ENCODE results near the gene LAMB4.

The LAMB4 gene

DNA sequence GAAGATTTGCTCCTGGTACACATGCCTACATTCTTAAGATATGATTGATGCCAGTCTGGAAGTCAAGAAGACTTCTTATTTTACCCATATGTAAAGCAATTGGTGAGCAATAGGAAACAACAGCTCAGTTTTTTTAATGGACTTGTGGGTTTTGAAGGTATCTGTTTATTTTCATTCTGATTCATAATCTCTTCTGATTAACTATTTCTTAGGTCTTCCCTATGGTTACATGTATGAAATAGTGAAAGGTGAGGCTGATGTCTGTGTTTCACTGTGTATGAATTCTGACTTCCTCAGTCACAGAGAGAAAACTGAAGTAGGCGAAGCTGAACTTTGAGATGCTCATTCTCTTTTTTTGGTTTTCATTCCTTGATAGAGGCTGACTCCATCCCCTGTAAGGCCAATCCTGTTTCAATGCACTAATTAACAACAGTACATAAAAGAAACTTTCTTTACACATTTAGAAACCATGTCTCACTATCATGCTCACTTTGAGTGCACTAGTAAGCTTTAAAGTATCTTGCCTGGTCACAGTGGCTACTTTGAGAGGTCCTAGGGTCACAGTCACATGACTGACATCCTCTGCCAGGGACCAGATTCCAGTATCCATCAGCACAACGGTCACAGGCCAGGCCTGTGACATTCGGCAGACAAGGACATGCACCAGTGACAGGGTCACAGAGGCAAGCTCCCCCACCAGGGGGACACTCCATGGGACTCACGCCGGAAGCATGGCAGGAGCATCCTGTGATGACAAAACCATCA, 67.7 kb downstream of the LAMB4 start:
- Histone ChIP-seq H3K4me3 (ENCODE audit: control insufficient read depth in 1 of 7, extremely low read depth in 1 of 7, insufficient read depth in 4 of 7, low read depth in 2 of 7, low read length in 6 of 7) (no peak overlapping the region), H3K4me1 (ENCODE audit: control extremely low read depth in 1 of 4, control insufficient read depth in 4 of 4, insufficient read depth in 4 of 4, low read length in 3 of 4) (no peaks in the 10 kb centered on the region), H3K27ac (ENCODE audit: insufficient read depth in 1 of 2, low read depth in 1 of 2, low read length in 2 of 2, poor library complexity in 1 of 2, severe bottlenecking in 2 of 2) (no peak overlapping the region), H3K27me3 (replicated peaks in 2 of 5; ENCODE audit: control insufficient read depth in 4 of 5, insufficient read depth in 5 of 5, low read length in 4 of 5) (peaks cover 0 to 1% (median 0%) of the 10 kb centered on the region in 5 experiments), H3K36me3 (ENCODE audit: control insufficient read depth in 4 of 4, insufficient read depth in 4 of 4, low read length in 3 of 4) (no peaks in the 10 kb centered on the region), H3K9me3 (ENCODE audit: control extremely low read depth in 1 of 5, control insufficient read depth in 4 of 5, insufficient read depth in 2 of 5, low read depth in 1 of 5, low read length in 4 of 5) (no peaks in the 10 kb centered on the region)
- POLR2A ChIA-PET, result no interaction called here
- WGBS (ENCODE audit: insufficient coverage), result 96% methylated on average over 3 of the region's 5 CpGs
- no peak for DNase-seq
- CTCF ChIA-PET, result no interaction called here

DNA sequence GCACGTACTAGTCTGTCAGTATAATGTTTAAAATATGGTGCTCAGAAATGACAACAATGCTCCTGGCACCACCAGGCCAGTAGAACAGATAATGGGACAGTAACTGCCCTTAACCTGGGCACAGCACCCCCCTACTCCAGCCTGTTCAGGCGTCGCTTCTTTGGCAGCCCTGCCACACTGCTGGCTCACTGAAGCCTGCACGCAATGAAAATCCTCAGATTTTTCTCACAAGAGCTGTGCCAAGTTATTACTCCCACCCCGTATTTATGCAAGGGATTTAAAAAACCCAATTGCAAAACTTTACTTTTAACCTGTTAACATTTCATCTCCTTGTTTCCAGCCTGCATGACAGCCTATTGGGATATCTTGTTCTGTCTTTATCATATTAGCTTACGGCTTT, 70.6 kb downstream of the LAMB4 start:
- no peaks in the 10 kb centered on the region for H3K9me3 ChIP-seq (ENCODE audit: control extremely low read depth in 1 of 5, control insufficient read depth in 4 of 5, insufficient read depth in 2 of 5, low read depth in 1 of 5, low read length in 4 of 5)
- no peak overlapping the region for H3K27ac ChIP-seq (ENCODE audit: insufficient read depth in 1 of 2, low read depth in 1 of 2, low read length in 2 of 2, poor library complexity in 1 of 2, severe bottlenecking in 2 of 2)
- no peak for DNase-seq
- H3K36me3 ChIP-seq (ENCODE audit: control insufficient read depth in 4 of 4, insufficient read depth in 4 of 4, low read length in 3 of 4), result no peaks in the 10 kb centered on the region
- POLR2A ChIA-PET, result no interaction called here
- peaks cover 0 to 1% (median 0%) of the 10 kb centered on the region in 5 experiments for H3K27me3 ChIP-seq (replicated peaks in 2 of 5; ENCODE audit: control insufficient read depth in 4 of 5, insufficient read depth in 5 of 5, low read length in 4 of 5)
- no peak overlapping the region for H3K4me3 ChIP-seq (ENCODE audit: control insufficient read depth in 1 of 7, extremely low read depth in 1 of 7, insufficient read depth in 4 of 7, low read depth in 2 of 7, low read length in 6 of 7)
- CTCF ChIA-PET, result no interaction called here
- WGBS (ENCODE audit: insufficient coverage), result 100% methylated on average over 4 of the region's 6 CpGs
- H3K4me1 ChIP-seq (ENCODE audit: control extremely low read depth in 1 of 4, control insufficient read depth in 4 of 4, insufficient read depth in 4 of 4, low read length in 3 of 4), result no peaks in the 10 kb centered on the region

DNA sequence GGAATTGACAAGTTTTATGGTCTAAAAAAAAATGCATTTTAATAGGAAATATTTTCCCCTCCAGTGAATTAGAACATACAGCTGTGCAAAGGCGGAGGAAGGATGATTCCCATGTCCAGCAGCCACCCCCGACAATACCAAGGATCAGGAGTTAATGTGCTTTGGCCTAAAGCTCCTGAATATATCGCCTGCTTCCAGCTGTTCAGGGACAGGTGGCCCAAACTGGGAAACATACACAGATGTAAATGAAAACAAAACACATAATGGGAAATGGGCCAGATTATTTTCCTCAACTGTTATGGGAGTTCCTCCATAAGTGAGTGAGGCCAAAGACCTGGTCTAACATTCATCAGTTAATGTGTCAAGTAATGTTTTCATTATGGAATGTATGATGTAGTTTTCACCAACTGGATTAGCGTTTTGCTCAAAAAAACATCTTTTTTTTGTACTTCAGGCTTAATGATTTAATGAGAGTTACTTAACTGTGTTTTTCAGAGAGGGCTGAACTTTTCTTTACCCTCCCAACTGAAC, 72.1 kb downstream of the LAMB4 start:
- no peak for DNase-seq
- POLR2A ChIA-PET, result no interaction called here
- peaks cover 0 to 1% (median 0%) of the 10 kb centered on the region in 5 experiments for H3K27me3 ChIP-seq (replicated peaks in 2 of 5; ENCODE audit: control insufficient read depth in 4 of 5, insufficient read depth in 5 of 5, low read length in 4 of 5)

DNA sequence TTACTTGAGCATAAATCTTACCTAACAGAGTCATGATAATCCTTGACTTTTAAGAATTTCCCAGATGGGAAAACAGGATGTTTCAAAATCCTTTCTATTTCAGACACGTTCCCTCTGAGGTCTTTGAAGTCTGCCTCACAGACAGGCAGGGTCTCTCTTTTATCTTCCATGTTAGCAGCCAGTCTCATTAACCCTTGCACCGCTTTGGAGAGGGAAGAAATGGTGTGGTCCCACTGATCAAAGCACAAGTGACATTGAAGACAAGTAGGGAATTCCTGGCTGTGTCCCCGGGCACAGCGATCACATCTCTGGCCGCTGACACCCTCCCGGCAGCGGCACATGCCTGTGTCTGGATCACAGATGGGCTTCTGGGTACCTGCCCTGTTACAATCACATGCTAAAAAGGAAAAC, 74.5 kb downstream of the LAMB4 start:
- Histone ChIP-seq H3K36me3 (ENCODE audit: control insufficient read depth in 4 of 4, insufficient read depth in 4 of 4, low read length in 3 of 4) (no peaks in the 10 kb centered on the region), H3K4me1 (ENCODE audit: control extremely low read depth in 1 of 4, control insufficient read depth in 4 of 4, insufficient read depth in 4 of 4, low read length in 3 of 4) (no peaks in the 10 kb centered on the region), H3K27me3 (replicated peaks in 2 of 5; ENCODE audit: control insufficient read depth in 4 of 5, insufficient read depth in 5 of 5, low read length in 4 of 5) (peaks cover 0 to 1% (median 0%) of the 10 kb centered on the region in 5 experiments), H3K27ac (ENCODE audit: insufficient read depth in 1 of 2, low read depth in 1 of 2, low read length in 2 of 2, poor library complexity in 1 of 2, severe bottlenecking in 2 of 2) (no peak overlapping the region), H3K9me3 (ENCODE audit: control extremely low read depth in 1 of 5, control insufficient read depth in 4 of 5, insufficient read depth in 2 of 5, low read depth in 1 of 5, low read length in 4 of 5) (no peaks in the 10 kb centered on the region), H3K4me3 (ENCODE audit: control insufficient read depth in 1 of 7, extremely low read depth in 1 of 7, insufficient read depth in 4 of 7, low read depth in 2 of 7, low read length in 6 of 7) (no peak overlapping the region)
- POLR2A ChIA-PET, result interaction anchor here (0.6 kb wide), 1 partner anchor 313 kb away, joined by 3 read pairs; no protein-coding TSS in a partner anchor
- DNase-seq, result no peak
- CTCF ChIA-PET, result interaction anchor here (1.1 kb wide), 1 partner anchor 13 kb away, joined by 3 read pairs; no protein-coding TSS in a partner anchor
- 98% methylated on average over 5 of the region's 7 CpGs for whole genome bisulfite sequencing (ENCODE audit: insufficient coverage)

More for the DNA sequence above, 72.1 kb downstream of the LAMB4 start:
- 94% methylated on average over 2 of the region's 4 CpGs for WGBS (ENCODE audit: insufficient coverage)
- H3K4me3 ChIP-seq (ENCODE audit: control insufficient read depth in 1 of 7, extremely low read depth in 1 of 7, insufficient read depth in 4 of 7, low read depth in 2 of 7, low read length in 6 of 7), result no peak overlapping the region
- H3K36me3 ChIP-seq (ENCODE audit: control insufficient read depth in 4 of 4, insufficient read depth in 4 of 4, low read length in 3 of 4), result no peaks in the 10 kb centered on the region
- H3K4me1 ChIP-seq (ENCODE audit: control extremely low read depth in 1 of 4, control insufficient read depth in 4 of 4, insufficient read depth in 4 of 4, low read length in 3 of 4), result no peaks in the 10 kb centered on the region
- no peak overlapping the region for H3K27ac ChIP-seq (ENCODE audit: insufficient read depth in 1 of 2, low read depth in 1 of 2, low read length in 2 of 2, poor library complexity in 1 of 2, severe bottlenecking in 2 of 2)
- no peaks in the 10 kb centered on the region for H3K9me3 ChIP-seq (ENCODE audit: control extremely low read depth in 1 of 5, control insufficient read depth in 4 of 5, insufficient read depth in 2 of 5, low read depth in 1 of 5, low read length in 4 of 5)
- CTCF ChIA-PET, result no interaction called here

DNA sequence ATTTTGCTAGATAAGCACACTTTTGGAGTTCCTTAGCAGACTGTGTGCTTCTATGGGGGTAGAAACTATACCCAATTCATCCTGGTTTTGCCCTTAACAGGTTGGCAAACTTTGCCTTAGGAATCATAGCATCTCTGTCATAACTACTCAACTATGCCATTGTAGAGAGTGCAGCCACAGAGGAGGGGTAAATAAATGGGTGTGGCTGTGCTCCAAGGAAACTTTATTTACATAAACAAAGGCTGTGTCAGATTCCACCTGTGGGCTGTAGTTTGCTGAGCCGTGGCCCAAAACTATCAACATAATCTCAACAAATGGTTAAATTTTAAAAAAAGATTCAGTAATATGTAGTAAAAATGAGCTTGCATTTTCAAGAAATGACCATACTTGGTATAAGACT, 75.6 kb downstream of the LAMB4 start:
- DNase-seq, result no peak
- ChIA-PET CTCF (interaction anchor here (1.1 kb wide), 1 partner anchor 14 kb away, joined by 3 read pairs; no protein-coding TSS in a partner anchor), POLR2A (no interaction called here)
- Histone ChIP-seq H3K27ac (ENCODE audit: insufficient read depth in 1 of 2, low read depth in 1 of 2, low read length in 2 of 2, poor library complexity in 1 of 2, severe bottlenecking in 2 of 2) (no peak overlapping the region), H3K9me3 (ENCODE audit: control extremely low read depth in 1 of 5, control insufficient read depth in 4 of 5, insufficient read depth in 2 of 5, low read depth in 1 of 5, low read length in 4 of 5) (no peaks in the 10 kb centered on the region), H3K4me1 (ENCODE audit: control extremely low read depth in 1 of 4, control insufficient read depth in 4 of 4, insufficient read depth in 4 of 4, low read length in 3 of 4) (no peaks in the 10 kb centered on the region), H3K27me3 (replicated peaks in 2 of 5; ENCODE audit: control insufficient read depth in 4 of 5, insufficient read depth in 5 of 5, low read length in 4 of 5) (no peaks in the 10 kb centered on the region), H3K36me3 (ENCODE audit: control insufficient read depth in 4 of 4, insufficient read depth in 4 of 4, low read length in 3 of 4) (no peaks in the 10 kb centered on the region), H3K4me3 (ENCODE audit: control insufficient read depth in 1 of 7, extremely low read depth in 1 of 7, insufficient read depth in 4 of 7, low read depth in 2 of 7, low read length in 6 of 7) (no peak overlapping the region)
- no CpG with 5 or more reads among the region's 1 CpG for WGBS (ENCODE audit: insufficient coverage)

DNA sequence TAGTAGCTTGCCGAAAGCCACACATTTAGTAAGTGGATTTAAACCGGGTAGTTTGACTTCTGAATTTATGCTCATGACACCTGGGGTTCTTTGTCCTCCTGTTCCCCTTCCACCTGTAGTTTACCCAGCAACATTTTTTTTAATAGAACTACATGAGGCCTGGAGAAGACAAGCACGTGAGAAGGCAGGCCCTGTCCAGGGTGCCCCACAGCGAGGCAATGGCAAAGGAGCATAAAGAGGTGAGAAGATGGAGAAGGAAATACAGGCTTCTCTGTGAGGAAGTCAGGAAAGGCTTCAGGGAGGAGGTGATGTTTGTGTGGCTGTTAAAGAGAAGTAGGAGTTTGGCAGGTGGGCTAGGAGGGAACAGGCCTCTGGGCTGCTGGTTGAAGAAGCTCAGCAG, 76.9 kb downstream of the LAMB4 start:
- no peak overlapping the region for H3K27ac ChIP-seq (ENCODE audit: insufficient read depth in 1 of 2, low read depth in 1 of 2, low read length in 2 of 2, poor library complexity in 1 of 2, severe bottlenecking in 2 of 2)
- no peaks in the 10 kb centered on the region for H3K27me3 ChIP-seq (replicated peaks in 2 of 5; ENCODE audit: control insufficient read depth in 4 of 5, insufficient read depth in 5 of 5, low read length in 4 of 5)
- ChIA-PET CTCF (interaction anchor here (0.9 kb wide), 1 partner anchor 92 kb away, joined by 3 read pairs; no protein-coding TSS in a partner anchor), POLR2A (no interaction called here)
- H3K4me1 ChIP-seq (ENCODE audit: control extremely low read depth in 1 of 4, control insufficient read depth in 4 of 4, insufficient read depth in 4 of 4, low read length in 3 of 4), result peaks cover 0 to 3% (median under 1%) of the 10 kb centered on the region in 4 experiments
- no peak overlapping the region for H3K4me3 ChIP-seq (ENCODE audit: control insufficient read depth in 1 of 7, extremely low read depth in 1 of 7, insufficient read depth in 4 of 7, low read depth in 2 of 7, low read length in 6 of 7)
- DNase-seq, result no peak
- WGBS (ENCODE audit: insufficient coverage), result 100% methylated on average over 2 of the region's 4 CpGs
- no peaks in the 10 kb centered on the region for H3K36me3 ChIP-seq (ENCODE audit: control insufficient read depth in 4 of 4, insufficient read depth in 4 of 4, low read length in 3 of 4)
- H3K9me3 ChIP-seq (ENCODE audit: control extremely low read depth in 1 of 5, control insufficient read depth in 4 of 5, insufficient read depth in 2 of 5, low read depth in 1 of 5, low read length in 4 of 5), result no peaks in the 10 kb centered on the region

DNA sequence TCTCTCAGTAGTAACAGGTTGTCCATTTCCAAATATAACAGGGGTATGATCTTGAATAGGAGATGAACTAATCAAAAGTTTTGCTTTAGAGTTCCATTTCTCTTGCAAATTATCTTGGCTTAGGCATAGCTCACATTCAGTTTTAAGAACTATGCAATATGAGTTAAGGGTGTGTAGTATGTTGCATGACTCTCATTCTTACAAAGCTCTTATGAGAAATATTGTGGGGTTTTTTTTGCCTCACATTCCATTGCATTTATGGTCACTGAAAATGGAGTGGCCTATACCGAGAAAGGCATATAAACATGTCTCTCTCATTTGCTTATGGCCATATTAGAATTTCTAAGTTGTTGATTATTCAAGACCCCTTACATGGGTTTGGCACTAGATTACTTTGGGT, 78.7 kb downstream of the LAMB4 start:
- POLR2A ChIA-PET, result no interaction called here
- CTCF ChIA-PET, result no interaction called here
- Histone ChIP-seq H3K36me3 (ENCODE audit: control insufficient read depth in 4 of 4, insufficient read depth in 4 of 4, low read length in 3 of 4) (no peaks in the 10 kb centered on the region), H3K9me3 (ENCODE audit: control extremely low read depth in 1 of 5, control insufficient read depth in 4 of 5, insufficient read depth in 2 of 5, low read depth in 1 of 5, low read length in 4 of 5) (no peaks in the 10 kb centered on the region), H3K4me3 (ENCODE audit: control insufficient read depth in 1 of 7, extremely low read depth in 1 of 7, insufficient read depth in 4 of 7, low read depth in 2 of 7, low read length in 6 of 7) (no peak overlapping the region), H3K27ac (ENCODE audit: insufficient read depth in 1 of 2, low read depth in 1 of 2, low read length in 2 of 2, poor library complexity in 1 of 2, severe bottlenecking in 2 of 2) (no peak overlapping the region), H3K27me3 (replicated peaks in 2 of 5; ENCODE audit: control insufficient read depth in 4 of 5, insufficient read depth in 5 of 5, low read length in 4 of 5) (no peaks in the 10 kb centered on the region), H3K4me1 (ENCODE audit: control extremely low read depth in 1 of 4, control insufficient read depth in 4 of 4, insufficient read depth in 4 of 4, low read length in 3 of 4) (peaks cover 0 to 10% (median 3%) of the 10 kb centered on the region in 4 experiments)
- no peak for DNase-seq
- no CpG with 5 or more reads among the region's 1 CpG for WGBS (ENCODE audit: insufficient coverage)

Measured in common myeloid progenitor, CD34-positive (primary cell).